Endothelial cell of umbilical vein (primary cell): Measurements from ENCODE around the gene ATXN1. TPM values are rescaled to one million over a fixed set of nuclear protein-coding genes. Genes with fewer than 3 reads are reported as not detected.

ENCODE experiments used
- BruUV-seq: library from RNA; stranded (reverse); fragments of 400-500 nt; replicated peaks from 2 replicates; lab custom pipeline; 2021; lab: Mats Ljungman, UMichigan
- CTCF ChIA-PET: fragments of 300-600, 350-600 bp; sonication (Branson Sonifier 250); formaldehyde crosslinking; loops from one replicate; lab custom pipeline; 2021; ENCODE audit warnings: antibody characterized with exemption, inconsistent platforms; lab: Charles Lee
- POLR2A ChIA-PET: fragments of 300-600, 350-600 bp; sonication (Branson Sonifier 250); formaldehyde crosslinking; loops from one replicate; lab custom pipeline; 2021; ENCODE audit warnings: antibody characterized with exemption, inconsistent platforms; lab: Charles Lee
- DNase-seq: peaks from one replicate; pipeline ENCODE4 v3.0.0-alpha.2; 2011; ENCODE audit warnings: low read depth, low spot score
- FAIRE-seq: peaks from 2 replicates; lab custom pipeline; 2011; peaks lifted over from hg19 to GRCh38; lab: Jason Lieb, UNC
- H2AFZ ChIP-seq: 2 replicates; pipeline ENCODE4 v1.6.0; 2012; ENCODE audit warnings: low read depth, low read length, control low read depth, inconsistent platforms
- H3K27ac ChIP-seq: 2 replicates; pipeline ENCODE4 v1.5.1; 2011; ENCODE audit warnings: low read depth, mild to moderate bottlenecking, control low read depth, low read length, moderate library complexity; ENCODE audit not compliant: insufficient read depth
- H3K27me3 ChIP-seq, 2 experiments: 2 replicates each; pipeline versions ENCODE4 v1.6.0 to v1.6.1; 2011; ENCODE audit warnings: low read length in 2 of 2, mixed read lengths in 1 of 2; ENCODE audit not compliant: control insufficient read depth in 2 of 2, insufficient read depth in 2 of 2
- H3K36me3 ChIP-seq, 2 experiments: 2 replicates in 1 of 2; 3 replicates in 1 of 2; pipeline ENCODE4 v1.5.1; 2011; ENCODE audit warnings: low read length in 2 of 2, mild to moderate bottlenecking in 1 of 2, moderate library complexity in 1 of 2; ENCODE audit not compliant: control insufficient read depth in 2 of 2, insufficient read depth in 2 of 2; ENCODE audit errors: extremely low read depth in 1 of 2
- H3K4me1 ChIP-seq: 3 replicates; pipeline ENCODE4 v1.5.1; 2011; ENCODE audit warnings: mild to moderate bottlenecking, low read length; ENCODE audit not compliant: control insufficient read depth, insufficient read depth; ENCODE audit errors: extremely low read depth
- H3K4me2 ChIP-seq: 2 replicates; pipeline ENCODE4 v1.6.1; 2011; ENCODE audit warnings: low read length, control low read depth, mixed read lengths; ENCODE audit not compliant: insufficient read depth
- H3K4me3 ChIP-seq, 3 experiments: fragments of 200-600 bp in 1 of 3; sonication (generic), shearing (Covaris generic) in 1 of 3; replicated peaks in 1 of 3; 2 replicates each; pipeline ENCODE4 v1.5.1; 2011 to 2016; ENCODE audit warnings: control low read depth in 3 of 3, low read length in 3 of 3, mild to moderate bottlenecking in 2 of 3, inconsistent platforms in 1 of 3, low read depth in 1 of 3, moderate library complexity in 1 of 3; ENCODE audit not compliant: insufficient read depth in 1 of 3
- H3K79me2 ChIP-seq: 2 replicates; pipeline ENCODE4 v1.6.0; 2012; ENCODE audit warnings: low read length, inconsistent platforms; ENCODE audit not compliant: control insufficient read depth, insufficient read depth
- H3K9ac ChIP-seq: replicated peaks from 2 replicates; pipeline ENCODE3; 2011; ENCODE audit warnings: low read length, control low read depth; ENCODE audit not compliant: insufficient read depth; ENCODE audit errors: extremely low read depth
- H3K9me1 ChIP-seq: replicated peaks from 3 replicates; pipeline ENCODE4 v1.6.0; 2011; ENCODE audit warnings: mild to moderate bottlenecking, low read length; ENCODE audit not compliant: control insufficient read depth, insufficient read depth; ENCODE audit errors: extremely low read depth
- H3K9me3 ChIP-seq: replicated peaks from 2 replicates; pipeline ENCODE4 v1.5.1; 2012; ENCODE audit warnings: low read length, inconsistent platforms; ENCODE audit not compliant: control insufficient read depth, insufficient read depth
- H4K20me1 ChIP-seq: replicated peaks from 2 replicates; pipeline ENCODE3; 2011; ENCODE audit warnings: mild to moderate bottlenecking, low read length; ENCODE audit not compliant: control insufficient read depth, insufficient read depth; ENCODE audit errors: extremely low read depth
- EZH2 ChIP-seq: IDR thresholded peaks from 2 replicates; pipeline ENCODE4 v1.6.1; 2012; ENCODE audit warnings: borderline replicate concordance, low read depth, mild to moderate bottlenecking, moderate library complexity, low read length, inconsistent platforms; ENCODE audit not compliant: severe bottlenecking
- FOS ChIP-seq: IDR thresholded peaks from 2 replicates; pipeline ENCODE4 v1.6.1; 2011; ENCODE audit warnings: mild to moderate bottlenecking, low read length, moderate library complexity, borderline replicate concordance; ENCODE audit not compliant: insufficient read depth
- POLR2A ChIP-seq: IDR thresholded peaks from 2 replicates; pipeline ENCODE4 v1.6.1; 2012; ENCODE audit warnings: low read depth, mild to moderate bottlenecking, control low read depth, low read length
- dilution Hi-C: fragments of 300-500 bp; cut with MboI; formaldehyde crosslinking; loops from one replicate; pipeline ENCODE4 v1.15.0; 2019; ENCODE audit warnings: low sequenced_read_pairs; ENCODE audit not compliant: extremely low pct_ligation_motif_present
- intact Hi-C: fragments of 100-400 bp; cut with micrococcal nuclease; formaldehyde crosslinking; loops from one replicate; pipeline ENCODE4 v1.10.0; 2022
- polyA plus RNA-seq, 4 experiments: library from polyadenylated mRNA; depleted of rRNA in 3 of 4; stranded (reverse) in 3 of 4; unstranded in 1 of 4; fragments of >200 nt; gene quantifications; 2 replicates each; pipeline versions ENCODE4 v1.2.1 to v1.2.3, GENCODE V29; 2011 to 2012; ENCODE audit warnings: missing spikeins in 1 of 4
- total RNA-seq: library from RNA; stranded (reverse); gene quantifications from 2 replicates; pipeline ENCODE4 v1.2.3, GENCODE V29; 2021
- TF ChIP-seq, protein P1 (sequence below), 2 donors: IDR thresholded peaks; 1 replicate in 1 of 2; 2 replicates in 1 of 2; pipeline ENCODE4 v1.5.1; 2011; ENCODE audit warnings: low read length in 2 of 2, mild to moderate bottlenecking in 2 of 2, moderate library complexity in 2 of 2, control low read depth in 1 of 2, inconsistent platforms in 1 of 2, low read depth in 1 of 2; ENCODE audit not compliant: insufficient read depth in 1 of 2; ENCODE audit errors: extremely low read depth in 1 of 2
- TF ChIP-seq, protein P2 (sequence below): IDR thresholded peaks from 2 replicates; pipeline ENCODE4 v1.6.1; 2011; ENCODE audit not compliant: insufficient read depth, insufficient read length

ATXN1 gene
- total and polyA plus RNA-seq, 2 donors (not counting 3 experiments of a cell fraction or from before 2014, with no cell fraction given), result 16.4 to 33.0 TPM

DNA sequence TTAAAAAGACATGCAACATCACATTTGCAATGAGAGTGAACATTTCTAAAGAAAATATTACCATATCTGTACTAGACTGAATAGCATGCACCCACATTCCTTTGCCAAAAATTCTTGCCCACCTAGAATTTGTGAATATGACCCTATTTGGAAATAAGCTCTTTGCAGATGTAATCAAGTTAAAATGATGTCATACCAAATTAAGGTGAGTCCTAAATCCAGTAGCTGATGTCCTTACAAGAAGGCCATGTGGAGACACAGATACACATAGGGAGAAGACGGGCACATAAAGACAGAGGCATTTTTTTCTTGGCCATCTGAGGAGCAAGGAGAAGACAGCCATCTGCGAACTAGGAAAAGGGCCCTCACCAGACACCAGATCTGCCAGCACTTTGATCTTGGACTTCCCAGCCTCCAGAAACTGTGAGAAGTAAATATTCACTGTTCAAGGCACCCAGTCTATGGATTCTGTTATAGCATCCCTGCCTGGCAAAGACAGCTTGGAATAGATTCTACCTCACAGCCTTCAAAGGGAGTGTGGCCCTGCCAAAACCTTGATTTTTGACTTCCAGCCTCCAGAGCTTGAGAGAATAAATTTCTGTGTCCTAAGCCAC, 22.8 kb upstream of the ATXN1 start:
- intact Hi-C loops, result no loop called here
- Histone ChIP-seq H3K27ac (no peak overlapping the region), H3K4me2 (no peak overlapping the region), H4K20me1 (no peaks in the 10 kb centered on the region), H3K4me3 (no peak overlapping the region), H3K9me3 (no peaks in the 10 kb centered on the region), H3K9me1 (no peaks in the 10 kb centered on the region), H2AFZ (no peak overlapping the region), H3K36me3 (no peaks in the 10 kb centered on the region), H3K79me2 (no peaks in the 10 kb centered on the region), H3K9ac (no peak overlapping the region), H3K4me1 (no peaks in the 10 kb centered on the region), H3K27me3 (peaks cover 0 to 1% of the 10 kb centered on the region in 2 experiments)
- FAIRE-seq (no peak), DNase-seq (no peak)
- POLR2A ChIA-PET, result no interaction called here
- dilution Hi-C loops, result no loop called here
- CTCF ChIA-PET, result interaction anchor here (1.0 to 1.8 kb wide), 2 partner anchors 302 to 452 kb away, joined by 3 to 5 read pairs; no protein-coding TSS in a partner anchor
- TF ChIP-seq POLR2A (no peak), FOS (no peak), EZH2 (no peak)
- TF ChIP-seq, protein P1, sequence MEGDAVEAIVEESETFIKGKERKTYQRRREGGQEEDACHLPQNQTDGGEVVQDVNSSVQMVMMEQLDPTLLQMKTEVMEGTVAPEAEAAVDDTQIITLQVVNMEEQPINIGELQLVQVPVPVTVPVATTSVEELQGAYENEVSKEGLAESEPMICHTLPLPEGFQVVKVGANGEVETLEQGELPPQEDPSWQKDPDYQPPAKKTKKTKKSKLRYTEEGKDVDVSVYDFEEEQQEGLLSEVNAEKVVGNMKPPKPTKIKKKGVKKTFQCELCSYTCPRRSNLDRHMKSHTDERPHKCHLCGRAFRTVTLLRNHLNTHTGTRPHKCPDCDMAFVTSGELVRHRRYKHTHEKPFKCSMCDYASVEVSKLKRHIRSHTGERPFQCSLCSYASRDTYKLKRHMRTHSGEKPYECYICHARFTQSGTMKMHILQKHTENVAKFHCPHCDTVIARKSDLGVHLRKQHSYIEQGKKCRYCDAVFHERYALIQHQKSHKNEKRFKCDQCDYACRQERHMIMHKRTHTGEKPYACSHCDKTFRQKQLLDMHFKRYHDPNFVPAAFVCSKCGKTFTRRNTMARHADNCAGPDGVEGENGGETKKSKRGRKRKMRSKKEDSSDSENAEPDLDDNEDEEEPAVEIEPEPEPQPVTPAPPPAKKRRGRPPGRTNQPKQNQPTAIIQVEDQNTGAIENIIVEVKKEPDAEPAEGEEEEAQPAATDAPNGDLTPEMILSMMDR (IDR thresholded peaks at IDR 0.05; ENCODE audit: extremely low read depth in 1 of 2, insufficient read depth in 1 of 2, low read depth in 1 of 2, low read length in 2 of 2), result no peak
- TF ChIP-seq, protein P2, sequence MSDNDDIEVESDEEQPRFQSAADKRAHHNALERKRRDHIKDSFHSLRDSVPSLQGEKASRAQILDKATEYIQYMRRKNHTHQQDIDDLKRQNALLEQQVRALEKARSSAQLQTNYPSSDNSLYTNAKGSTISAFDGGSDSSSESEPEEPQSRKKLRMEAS, result no peak
- BruUV-seq, result no TSS peak
